A549 treated with ZK216348 at 1 μM for 4 hours (cell line): ENCODE measurements around the gene CHEK2. TPM values are rescaled to one million over a fixed set of nuclear protein-coding genes. Genes with fewer than 3 reads are reported as not detected.

ENCODE experiments used
- total RNA-seq: library from RNA; stranded (reverse); fragments of 200-300 nt; extraction: Qiagen RNA extraction; gene quantifications from 5 replicates; pipeline ENCODE4 v1.2.3, GENCODE V29; 2022; ENCODE audit warnings: low read depth

Gene CHEK2
- 8.6 to 10.6 TPM (median 9.7 TPM) in 5 replicates for total RNA-seq

DNA sequence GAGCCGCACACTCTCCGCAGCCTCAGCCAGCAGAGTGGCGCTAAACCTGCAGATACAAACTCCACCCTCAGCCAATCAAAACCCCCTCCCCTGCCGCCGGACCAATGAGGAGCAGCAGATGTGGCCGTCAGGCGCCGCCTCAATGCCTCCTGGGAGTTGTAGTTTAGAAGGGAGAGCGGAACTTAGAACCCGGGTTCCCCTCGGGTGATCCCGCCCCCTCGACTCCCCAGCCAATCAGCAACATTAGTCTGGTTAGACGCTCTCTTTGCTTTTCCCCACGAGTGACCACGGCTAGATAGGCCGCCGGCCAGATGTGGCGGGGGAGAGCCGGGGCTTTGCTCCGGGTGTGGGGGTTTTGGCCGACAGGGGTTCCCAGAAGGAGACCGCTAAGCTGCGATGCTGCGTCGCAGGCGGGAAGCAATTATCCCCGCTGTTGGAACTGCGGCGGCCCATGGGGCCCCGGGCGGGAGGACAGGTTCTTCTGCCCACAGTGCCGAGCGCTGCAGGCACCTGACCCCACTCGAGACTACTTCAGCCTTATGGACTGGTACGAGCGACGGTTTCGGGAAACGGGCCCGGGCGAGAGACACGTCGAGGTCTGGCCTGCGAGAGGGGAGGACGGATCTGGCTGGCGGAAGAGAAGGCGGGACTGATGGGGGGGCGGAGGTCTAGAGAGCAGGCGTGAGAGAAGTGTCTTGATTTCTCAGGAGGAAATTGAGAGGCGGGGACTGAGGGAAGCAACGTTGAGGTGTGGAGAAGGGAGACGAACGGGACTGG, at the start of gene CHEK2, which contains the start of gene HSCB:
Gene CHEK2 (minus strand): TSS at position 36 of the 777 bp plus-strand sequence. CDS start 7,099 bp downstream, outside the sequence.
Gene HSCB (plus strand): TSS at position 255 of the 777 bp plus-strand sequence. CDS start 57 bp downstream, at position 312.

GRCh38 chr22:28772633-28773460, 31.2 kb upstream of the CHEK2 start, which contains the start of gene CCDC117:
Gene CCDC117, plus strand, starts transcription at chr22:28772695. Its CDS starts 155 bp downstream, at chr22:28772850.

DNA sequence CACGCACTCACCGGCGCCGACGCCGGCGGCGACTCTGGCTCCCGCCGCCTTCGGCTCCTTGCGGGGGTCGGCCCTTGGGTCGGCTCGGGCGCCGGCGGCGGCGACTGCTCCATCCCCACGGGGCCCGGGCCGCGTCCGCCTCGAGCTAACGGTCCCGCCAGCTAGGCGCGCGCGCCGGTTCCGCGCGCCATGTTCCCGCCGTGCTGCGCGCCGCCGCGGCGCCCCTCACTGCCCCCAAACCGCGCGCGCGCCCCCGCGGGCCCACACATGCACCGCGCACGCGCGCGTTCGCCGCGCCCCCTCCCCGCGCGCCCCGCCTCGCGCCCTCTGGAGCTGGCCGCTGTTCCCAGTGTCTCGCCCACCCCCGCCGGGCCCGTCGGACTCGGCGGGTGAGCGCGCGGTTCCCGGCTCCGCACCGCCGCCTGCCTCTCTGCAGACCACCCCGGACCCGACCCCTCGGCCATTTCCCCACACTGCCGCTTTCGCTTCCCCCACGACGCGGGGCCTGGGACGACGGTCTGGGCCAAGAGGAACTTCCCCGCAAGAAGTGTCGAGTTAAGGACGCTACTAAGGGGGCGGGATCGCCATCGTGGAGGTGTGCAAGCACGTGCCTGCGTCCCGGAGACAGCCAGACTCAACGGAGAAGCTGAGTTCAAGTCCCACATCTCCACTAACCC, 61.9 kb downstream of the CHEK2 start, which contains the start of gene TTC28:
Gene TTC28 (minus strand): TSS at position 230 of the 677 bp plus-strand sequence. CDS start 117 bp downstream, at position 113.

Other genes starting within 250 kb of the CHEK2 start
- gene TTC28, start 62.0 kb downstream of the CHEK2 start, total RNA-seq, result 2.5 to 3.8 TPM (median 3.5 TPM) in 5 replicates
- gene HSCB, start 219 bp upstream of the CHEK2 start, total RNA-seq, result 9.2 to 12.3 TPM (median 11.4 TPM) in 5 replicates
- gene CCDC117, start 30.9 kb upstream of the CHEK2 start, total RNA-seq, result 6.5 to 12.4 TPM (median 11.0 TPM) in 5 replicates
- 48.3 to 59.7 TPM (median 54.0 TPM) in 5 replicates for gene XBP1, start 58.7 kb upstream of the CHEK2 start, total RNA-seq
- gene ZNRF3, start 141.8 kb upstream of the CHEK2 start, total RNA-seq, result 4.2 to 8.0 TPM (median 7.1 TPM) in 5 replicates